Activated naive CD4-positive, alpha-beta T cell treated with anti-CD3 and anti-CD28 coated beads for 36 hours (primary cell): ENCODE results near the gene KIF25. TPM values are rescaled to one million over a fixed set of nuclear protein-coding genes. Genes with fewer than 3 reads are reported as not detected.

ENCODE experiments used
- CTCF ChIA-PET: fragments of 350-600 bp; sonication (Branson Sonifier 250); formaldehyde crosslinking; loops from one replicate; lab custom pipeline; 2021; ENCODE audit warnings: antibody characterized with exemption; lab: Charles Lee
- DNase-seq: peaks from one replicate; pipeline ENCODE4 v3.0.0-alpha.2; 2020
- H3K27ac Mint-ChIP-seq: one replicate; pipeline ENCODE4 v1.8.0; 2021; ENCODE audit warnings: mild to moderate bottlenecking, mixed read lengths
- H3K27me3 Mint-ChIP-seq: one replicate; pipeline ENCODE4 v1.8.0; 2021; ENCODE audit warnings: low read depth, mixed read lengths
- H3K36me3 Mint-ChIP-seq: one replicate; pipeline ENCODE4 v1.8.0; 2021; ENCODE audit warnings: low read depth, mixed read lengths
- H3K4me1 Mint-ChIP-seq: one replicate; pipeline ENCODE4 v1.8.0; 2021; ENCODE audit warnings: low read depth, mixed read lengths
- H3K4me3 Mint-ChIP-seq: one replicate; pipeline ENCODE4 v1.8.0; 2021; ENCODE audit warnings: mild to moderate bottlenecking, moderate library complexity, mixed read lengths
- H3K9me3 Mint-ChIP-seq: one replicate; pipeline ENCODE4 v1.8.0; 2021; ENCODE audit warnings: mixed read lengths
- intact Hi-C: fragments of 100-400 bp; cut with micrococcal nuclease; formaldehyde crosslinking; loops from one replicate; pipeline ENCODE4 v1.15.1; 2023
- total RNA-seq, 2 experiments: library from RNA; stranded (reverse); gene quantifications; one replicate each; pipeline ENCODE4 v1.2.3, GENCODE V29; 2021

The KIF25 gene
- total RNA-seq, 2 experiments from 2014 or later, result not detected

DNA sequence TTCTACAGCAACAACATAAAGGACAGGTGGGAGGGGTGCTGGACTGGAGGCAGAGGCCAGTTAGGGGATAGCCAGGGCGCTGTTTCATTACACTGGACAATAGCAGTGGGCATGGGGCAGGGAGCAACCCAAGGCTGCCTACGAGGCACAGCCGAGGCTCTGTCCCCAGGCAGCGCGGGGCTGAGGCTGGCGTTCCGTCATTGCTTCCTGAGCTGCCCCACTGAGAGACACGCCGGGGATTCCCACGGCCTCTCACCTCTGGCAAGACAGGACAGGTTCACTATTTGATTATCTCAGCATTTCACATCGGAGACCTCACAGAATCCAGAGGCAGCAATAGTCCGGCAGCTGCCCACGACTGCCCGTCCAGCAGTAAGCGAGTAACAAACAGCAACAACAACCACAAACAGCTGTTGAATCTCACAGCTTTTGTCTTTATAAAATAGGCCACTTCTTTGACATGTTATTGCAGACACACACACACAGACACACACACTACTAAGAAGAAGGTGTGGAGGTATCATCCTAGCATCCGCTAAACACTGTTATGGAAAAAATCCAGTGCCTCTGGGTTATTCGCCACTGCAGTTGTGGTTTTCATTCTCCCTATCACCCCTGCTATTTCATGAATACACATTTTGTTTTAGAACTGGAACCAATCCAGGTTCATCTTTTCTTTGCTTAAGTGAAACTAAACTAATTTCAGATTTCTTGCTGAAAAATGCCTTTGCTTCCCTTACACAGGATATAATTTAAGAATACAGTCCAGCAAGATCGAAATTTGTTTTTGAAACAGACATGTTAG lies 19.5 kb downstream of the KIF25 start:
- no peak for DNase-seq
- Mint-ChIP-seq H3K4me3 (no peak overlapping the region), H3K36me3 (no peaks in the 10 kb centered on the region), H3K4me1 (no peaks in the 10 kb centered on the region), H3K27me3 (peaks cover 18% of the 10 kb centered on the region), H3K27ac (no peak overlapping the region), H3K9me3 (peaks cover 9% of the 10 kb centered on the region)
- intact Hi-C loops, result no loop called here
- CTCF ChIA-PET, result no interaction called here

DNA sequence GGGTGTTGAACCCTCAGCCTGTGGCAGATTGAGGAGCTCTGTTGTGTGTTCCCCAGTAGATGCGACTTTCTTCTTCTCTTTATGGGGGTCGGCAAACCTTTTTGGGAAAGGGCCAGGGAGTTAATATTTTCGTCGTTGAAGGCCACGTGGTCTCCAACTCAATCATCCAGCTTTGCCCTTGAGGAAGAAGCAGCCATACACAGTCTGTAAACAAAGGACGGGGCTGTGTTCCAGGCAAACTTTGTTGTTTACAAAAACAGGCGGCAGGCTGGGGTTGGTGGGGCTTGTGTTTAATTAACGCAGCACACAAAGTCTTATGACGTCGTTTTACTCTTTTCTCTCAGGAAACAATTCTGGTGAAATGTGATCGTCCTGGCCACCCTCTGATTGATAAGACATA lies 20.2 kb downstream of the KIF25 start:
- Mint-ChIP-seq H3K9me3 (peaks cover 5% of the 10 kb centered on the region), H3K27me3 (peaks cover 18% of the 10 kb centered on the region), H3K27ac (no peak overlapping the region), H3K4me1 (no peaks in the 10 kb centered on the region), H3K36me3 (no peaks in the 10 kb centered on the region), H3K4me3 (no peak overlapping the region)
- intact Hi-C loops, result no loop called here
- DNase-seq, result no peak
- CTCF ChIA-PET, result no interaction called here

DNA sequence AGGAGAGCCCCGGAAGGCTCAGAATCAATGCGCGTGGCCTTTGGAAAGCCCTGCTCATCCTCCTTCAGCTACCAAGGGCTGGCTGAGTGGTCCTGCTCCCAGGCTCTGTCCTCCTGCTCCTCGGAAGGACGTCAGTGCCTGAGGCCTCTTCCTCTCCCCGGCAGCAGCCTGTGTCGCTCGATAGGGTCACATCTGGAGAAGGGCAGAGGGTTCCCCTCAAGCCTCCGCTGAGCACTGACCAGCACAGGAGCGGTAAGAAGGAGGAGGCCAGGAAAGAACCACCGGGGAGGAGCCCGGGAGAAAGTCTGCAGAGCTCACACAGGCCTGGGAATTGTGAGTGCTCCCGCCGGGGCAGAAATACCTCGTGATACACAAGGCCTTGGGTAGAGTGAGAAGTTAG lies 21.2 kb downstream of the KIF25 start:
- no peak overlapping the region for H3K4me3 Mint-ChIP-seq
- peaks cover 1% of the 10 kb centered on the region for H3K9me3 Mint-ChIP-seq
- no peaks in the 10 kb centered on the region for H3K36me3 Mint-ChIP-seq
- no peak overlapping the region for H3K27ac Mint-ChIP-seq
- H3K4me1 Mint-ChIP-seq, result no peaks in the 10 kb centered on the region
- DNase-seq, result no peak
- intact Hi-C loops, result no loop called here
- H3K27me3 Mint-ChIP-seq, result peaks cover 18% of the 10 kb centered on the region
- CTCF ChIA-PET, result no interaction called here

- intact Hi-C loops, result no loop called here
- Mint-ChIP-seq H3K27me3 (peaks cover 14% of the 10 kb centered on the region), H3K27ac (no peak overlapping the region), H3K36me3 (no peaks in the 10 kb centered on the region), H3K4me3 (no peak overlapping the region), H3K4me1 (no peaks in the 10 kb centered on the region), H3K9me3 (no peaks in the 10 kb centered on the region)
- no peak for DNase-seq
- CTCF ChIA-PET, result interaction anchor here (1.0 kb wide), 1 partner anchor 1160 kb away, joined by 3 read pairs; no protein-coding TSS in a partner anchor
Observed at GRCh38 chr6:168020242-168020641, 22.8 kb downstream of the KIF25 start.

- no peak overlapping the region for H3K27ac Mint-ChIP-seq
- no peak overlapping the region for H3K4me3 Mint-ChIP-seq
Observed at GRCh38 chr6:168021581-168021980, 24.1 kb downstream of the KIF25 start.

DNA sequence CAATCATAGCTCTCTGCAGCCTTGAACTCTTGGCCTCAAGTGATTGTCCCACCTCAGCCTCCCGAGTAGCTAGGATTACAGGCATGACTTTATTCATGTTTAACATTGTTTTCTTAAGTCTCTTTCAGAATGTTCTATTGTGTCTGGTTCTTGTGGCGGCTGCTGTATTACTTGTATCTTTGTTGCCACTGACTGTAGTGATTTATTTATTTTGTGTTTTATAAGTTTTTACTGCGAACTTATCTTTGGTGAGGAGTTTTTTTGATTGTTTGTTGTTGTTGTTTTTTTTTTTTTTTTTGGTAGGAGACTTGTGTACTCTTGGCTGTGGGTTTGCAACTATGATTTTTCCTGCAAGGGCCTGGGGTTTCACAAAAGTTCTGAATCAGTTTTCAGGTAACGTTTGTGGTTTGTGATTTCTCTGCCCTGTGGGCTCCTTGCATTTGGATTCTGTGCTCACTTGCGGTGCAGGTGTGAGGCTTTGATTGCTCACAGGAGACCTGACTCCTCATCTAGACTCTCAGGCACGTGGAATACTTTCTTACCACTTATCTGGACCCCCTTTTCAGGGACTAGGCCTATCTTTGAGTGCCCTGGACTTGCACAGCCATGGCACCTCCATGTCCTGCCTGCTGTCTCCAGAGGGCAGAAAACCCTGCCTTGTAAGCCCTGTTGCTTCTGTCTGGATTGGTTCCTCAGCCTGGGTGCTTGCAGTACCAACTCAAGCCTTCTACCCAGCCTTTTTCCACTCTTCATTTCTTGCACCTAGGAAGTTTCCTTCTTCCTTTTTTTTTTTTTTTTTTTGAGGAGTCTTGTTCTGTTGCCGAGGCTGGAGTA lies 25.2 kb downstream of the KIF25 start:
- Mint-ChIP-seq H3K4me3 (no peak overlapping the region), H3K4me1 (no peaks in the 10 kb centered on the region), H3K9me3 (no peaks in the 10 kb centered on the region), H3K27me3 (peaks cover 8% of the 10 kb centered on the region), H3K27ac (no peak overlapping the region), H3K36me3 (no peaks in the 10 kb centered on the region)
- intact Hi-C loops, result no loop called here
- CTCF ChIA-PET, result no interaction called here
- no peak for DNase-seq

More at GRCh38 chr6:168021581-168021980, 24.1 kb downstream of the KIF25 start:
- Mint-ChIP-seq H3K36me3 (no peaks in the 10 kb centered on the region), H3K9me3 (no peaks in the 10 kb centered on the region), H3K4me1 (no peaks in the 10 kb centered on the region), H3K27me3 (peaks cover 10% of the 10 kb centered on the region)
- no peak for DNase-seq
- CTCF ChIA-PET, result no interaction called here
- intact Hi-C loops, result no loop called here

DNA sequence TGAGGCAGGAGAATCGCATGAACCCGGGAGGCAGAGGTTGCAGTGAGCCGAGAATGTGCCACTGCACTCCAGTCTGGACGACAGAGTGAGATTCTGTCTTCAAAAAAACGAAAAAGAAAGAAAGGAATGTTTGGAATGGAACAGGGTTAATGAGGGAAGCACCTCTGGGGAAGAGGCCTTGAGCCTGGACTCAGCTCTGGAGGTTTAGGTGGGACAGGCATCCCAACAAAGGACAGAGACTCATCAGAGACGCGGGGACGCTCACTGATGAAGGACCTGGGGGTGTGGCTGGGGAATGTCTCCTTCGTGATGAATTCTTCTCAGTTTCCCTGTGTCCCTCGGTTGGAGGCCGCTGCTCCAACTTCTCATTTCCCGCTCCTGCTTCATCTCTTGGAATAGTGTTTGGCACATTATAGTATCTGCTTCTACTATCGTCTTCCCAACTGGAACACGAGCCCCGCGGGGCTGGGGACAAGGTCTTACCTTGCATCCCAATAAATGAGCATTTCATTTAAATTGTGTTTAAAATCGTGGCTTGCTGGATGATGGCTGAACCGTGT lies 27.6 kb downstream of the KIF25 start:
- no peaks in the 10 kb centered on the region for H3K36me3 Mint-ChIP-seq
- H3K4me3 Mint-ChIP-seq, result no peak overlapping the region
- CTCF ChIA-PET, result no interaction called here
- no peak overlapping the region for H3K27ac Mint-ChIP-seq
- H3K27me3 Mint-ChIP-seq, result peaks cover 8% of the 10 kb centered on the region
- H3K4me1 Mint-ChIP-seq, result no peaks in the 10 kb centered on the region
- DNase-seq, result no peak
- intact Hi-C loops, result no loop called here
- no peaks in the 10 kb centered on the region for H3K9me3 Mint-ChIP-seq

- no peak overlapping the region for H3K27ac Mint-ChIP-seq
- H3K4me3 Mint-ChIP-seq, result no peak overlapping the region
- H3K4me1 Mint-ChIP-seq, result no peaks in the 10 kb centered on the region
- H3K27me3 Mint-ChIP-seq, result peaks cover 8% of the 10 kb centered on the region
- no peaks in the 10 kb centered on the region for H3K9me3 Mint-ChIP-seq
- intact Hi-C loops, result no loop called here
- H3K36me3 Mint-ChIP-seq, result no peaks in the 10 kb centered on the region
- DNase-seq, result no peak
- CTCF ChIA-PET, result no interaction called here
Observed at GRCh38 chr6:168025831-168026710, 28.6 kb downstream of the KIF25 start.

DNA sequence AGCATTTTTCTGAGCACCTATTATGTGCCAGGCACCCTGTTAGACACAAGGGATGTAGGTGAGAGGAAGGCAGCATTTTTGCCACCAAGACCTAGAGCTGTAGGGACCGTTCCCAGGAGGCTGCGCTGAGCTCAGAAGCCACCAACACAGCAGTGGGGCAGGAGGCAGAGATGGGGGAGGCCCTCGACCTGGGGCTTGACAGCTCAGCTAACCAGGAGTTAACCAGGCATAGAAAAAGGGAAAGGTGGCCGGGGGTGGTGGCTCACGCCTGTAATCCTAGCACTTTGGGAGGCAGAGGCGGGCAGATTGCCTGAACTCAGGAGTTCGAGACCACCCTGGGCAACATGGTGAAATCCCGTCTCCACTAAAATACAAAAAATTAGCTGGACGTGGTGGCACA lies 29.5 kb downstream of the KIF25 start:
- intact Hi-C loops, result no loop called here
- H3K9me3 Mint-ChIP-seq, result no peaks in the 10 kb centered on the region
- DNase-seq, result no peak
- no peaks in the 10 kb centered on the region for H3K4me1 Mint-ChIP-seq
- no peak overlapping the region for H3K4me3 Mint-ChIP-seq
- peaks cover 8% of the 10 kb centered on the region for H3K27me3 Mint-ChIP-seq
- H3K27ac Mint-ChIP-seq, result no peak overlapping the region
- no peaks in the 10 kb centered on the region for H3K36me3 Mint-ChIP-seq
- CTCF ChIA-PET, result no interaction called here

GRCh38 chr6:168027521-168027920 lies 30.1 kb downstream of the KIF25 start:
- intact Hi-C loops, result no loop called here
- no peaks in the 10 kb centered on the region for H3K36me3 Mint-ChIP-seq
- H3K27ac Mint-ChIP-seq, result no peak overlapping the region
- CTCF ChIA-PET, result no interaction called here
- peaks cover 12% of the 10 kb centered on the region for H3K27me3 Mint-ChIP-seq
- H3K4me1 Mint-ChIP-seq, result no peaks in the 10 kb centered on the region
- H3K9me3 Mint-ChIP-seq, result no peaks in the 10 kb centered on the region
- no peak for DNase-seq
- no peak overlapping the region for H3K4me3 Mint-ChIP-seq

GRCh38 chr6:168028181-168028580 lies 30.7 kb downstream of the KIF25 start:
- no peaks in the 10 kb centered on the region for H3K36me3 Mint-ChIP-seq
- peaks cover 12% of the 10 kb centered on the region for H3K27me3 Mint-ChIP-seq
- intact Hi-C loops, result no loop called here
- H3K4me1 Mint-ChIP-seq, result no peaks in the 10 kb centered on the region
- CTCF ChIA-PET, result no interaction called here
- no peak overlapping the region for H3K27ac Mint-ChIP-seq
- H3K9me3 Mint-ChIP-seq, result no peaks in the 10 kb centered on the region
- H3K4me3 Mint-ChIP-seq, result no peak overlapping the region
- DNase-seq, result no peak
